Body of pancreas (tissue), 4 donors: ENCODE data around the gene CBY1.

Experiments
- POLR2A ChIP-seq, 3 donors: fragments of 450-650 bp; IDR thresholded peaks; one replicate each; pipeline ENCODE4 v1.6.1; 2016; ENCODE audit warnings: antibody characterized with exemption in 3 of 3, mild to moderate bottlenecking in 2 of 3
- TF ChIP-seq, protein P1 (sequence below), 7 experiments: fragments of 450-650 bp in 4 of 7; fragments of 200-600 bp in 3 of 7; sonication (generic) in 3 of 7; IDR thresholded peaks; one replicate each; pipeline ENCODE4 v1.5.1; 2016 to 2019; ENCODE audit warnings: antibody characterized with exemption in 7 of 7

DNA sequence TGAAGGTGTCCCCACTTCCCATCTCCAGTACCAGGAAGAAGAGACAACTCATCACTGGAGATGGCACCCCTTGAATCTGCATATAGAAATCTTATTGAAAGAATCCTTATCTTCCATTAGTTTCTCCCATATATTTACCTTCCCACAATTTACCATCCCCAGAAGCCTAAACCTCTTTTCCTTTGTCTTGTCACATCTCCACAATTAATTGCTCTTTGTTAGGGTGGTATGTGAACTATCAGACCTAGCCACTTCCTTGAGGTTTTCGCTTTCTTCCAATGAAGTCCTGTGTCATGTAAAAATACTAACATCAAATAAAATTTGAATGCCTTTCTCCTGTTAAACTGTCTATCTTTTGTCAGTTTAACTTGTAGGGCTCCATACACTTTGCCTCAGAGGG is 38.2 kb upstream of the CBY1 start:
- TF ChIP-seq, protein P1, sequence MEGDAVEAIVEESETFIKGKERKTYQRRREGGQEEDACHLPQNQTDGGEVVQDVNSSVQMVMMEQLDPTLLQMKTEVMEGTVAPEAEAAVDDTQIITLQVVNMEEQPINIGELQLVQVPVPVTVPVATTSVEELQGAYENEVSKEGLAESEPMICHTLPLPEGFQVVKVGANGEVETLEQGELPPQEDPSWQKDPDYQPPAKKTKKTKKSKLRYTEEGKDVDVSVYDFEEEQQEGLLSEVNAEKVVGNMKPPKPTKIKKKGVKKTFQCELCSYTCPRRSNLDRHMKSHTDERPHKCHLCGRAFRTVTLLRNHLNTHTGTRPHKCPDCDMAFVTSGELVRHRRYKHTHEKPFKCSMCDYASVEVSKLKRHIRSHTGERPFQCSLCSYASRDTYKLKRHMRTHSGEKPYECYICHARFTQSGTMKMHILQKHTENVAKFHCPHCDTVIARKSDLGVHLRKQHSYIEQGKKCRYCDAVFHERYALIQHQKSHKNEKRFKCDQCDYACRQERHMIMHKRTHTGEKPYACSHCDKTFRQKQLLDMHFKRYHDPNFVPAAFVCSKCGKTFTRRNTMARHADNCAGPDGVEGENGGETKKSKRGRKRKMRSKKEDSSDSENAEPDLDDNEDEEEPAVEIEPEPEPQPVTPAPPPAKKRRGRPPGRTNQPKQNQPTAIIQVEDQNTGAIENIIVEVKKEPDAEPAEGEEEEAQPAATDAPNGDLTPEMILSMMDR (IDR thresholded peaks at IDR 0.05): no peak
- no peak for TF ChIP-seq POLR2A (IDR thresholded peaks at IDR 0.05)
